ENCODE data around the gene PLSCR1.

PLSCR1 gene

GRCh38 chr3:146557745-146558144, 13.3 kb upstream of the PLSCR1 start:
- Histone ChIP-seq H3K27me3 (replicated peaks) (no peaks in the 10 kb centered on the region), H3K27ac (no peak overlapping the region), H3K36me3 (replicated peaks) (no peaks in the 10 kb centered on the region), H3K4me3 (ENCODE audit: low read depth, low read length) (no peak overlapping the region)
- in situ Hi-C loops (cut with HindIII; ENCODE audit: low pct_ligation_motif_present, low sequenced_read_pairs): no loop called here
- TF ChIP-seq CTCF (IDR thresholded peaks at IDR 0.05; ENCODE audit: low read depth, low read length, missing control alignments): no peak
- DNase-seq: no peak

GRCh38 chr3:146555311-146555710, 10.9 kb upstream of the PLSCR1 start:
- H3K27me3 ChIP-seq (replicated peaks): no peaks in the 10 kb centered on the region
- no peak overlapping the region for H3K4me3 ChIP-seq (ENCODE audit: low read depth, low read length)
- no peak for DNase-seq
- in situ Hi-C loops (cut with HindIII; ENCODE audit: low pct_ligation_motif_present, low sequenced_read_pairs): no loop called here
- no peaks in the 10 kb centered on the region for H3K36me3 ChIP-seq (replicated peaks)
- no peak for TF ChIP-seq CTCF (IDR thresholded peaks at IDR 0.05; ENCODE audit: low read depth, low read length, missing control alignments)
- no peak overlapping the region for H3K27ac ChIP-seq

GRCh38 chr3:146554151-146554760, 9.8 kb upstream of the PLSCR1 start:
- Histone ChIP-seq H3K27me3 (replicated peaks) (no peaks in the 10 kb centered on the region), H3K4me3 (ENCODE audit: low read depth, low read length) (no peak overlapping the region), H3K36me3 (replicated peaks) (no peaks in the 10 kb centered on the region), H3K27ac (no peak overlapping the region)
- in situ Hi-C loops (cut with HindIII; ENCODE audit: low pct_ligation_motif_present, low sequenced_read_pairs): no loop called here
- no peak for DNase-seq
- no peak for TF ChIP-seq CTCF (IDR thresholded peaks at IDR 0.05; ENCODE audit: low read depth, low read length, missing control alignments)

GRCh38 chr3:146550743-146551510, 6.5 kb upstream of the PLSCR1 start:
- Histone ChIP-seq H3K36me3 (replicated peaks) (no peaks in the 10 kb centered on the region), H3K4me3 (ENCODE audit: low read depth, low read length) (no peak overlapping the region), H3K27ac (peak overlapping the region; percentile 21), H3K27me3 (replicated peaks) (no peaks in the 10 kb centered on the region)
- in situ Hi-C loops (cut with HindIII; ENCODE audit: low pct_ligation_motif_present, low sequenced_read_pairs): no loop called here
- DNase-seq: peak; percentile 87
- TF ChIP-seq CTCF (IDR thresholded peaks at IDR 0.05; ENCODE audit: low read depth, low read length, missing control alignments): no peak

GRCh38 chr3:146550070-146550615, 5.7 kb upstream of the PLSCR1 start:
- Histone ChIP-seq H3K27me3 (replicated peaks) (no peaks in the 10 kb centered on the region), H3K4me3 (ENCODE audit: low read depth, low read length) (no peak overlapping the region), H3K36me3 (replicated peaks) (no peaks in the 10 kb centered on the region), H3K27ac (no peak overlapping the region)
- DNase-seq: no peak
- TF ChIP-seq CTCF (IDR thresholded peaks at IDR 0.05; ENCODE audit: low read depth, low read length, missing control alignments): no peak
- in situ Hi-C loops (cut with HindIII; ENCODE audit: low pct_ligation_motif_present, low sequenced_read_pairs): no loop called here
